Measurements from ENCODE around the gene HMCN2.

The HMCN2 gene

DNA sequence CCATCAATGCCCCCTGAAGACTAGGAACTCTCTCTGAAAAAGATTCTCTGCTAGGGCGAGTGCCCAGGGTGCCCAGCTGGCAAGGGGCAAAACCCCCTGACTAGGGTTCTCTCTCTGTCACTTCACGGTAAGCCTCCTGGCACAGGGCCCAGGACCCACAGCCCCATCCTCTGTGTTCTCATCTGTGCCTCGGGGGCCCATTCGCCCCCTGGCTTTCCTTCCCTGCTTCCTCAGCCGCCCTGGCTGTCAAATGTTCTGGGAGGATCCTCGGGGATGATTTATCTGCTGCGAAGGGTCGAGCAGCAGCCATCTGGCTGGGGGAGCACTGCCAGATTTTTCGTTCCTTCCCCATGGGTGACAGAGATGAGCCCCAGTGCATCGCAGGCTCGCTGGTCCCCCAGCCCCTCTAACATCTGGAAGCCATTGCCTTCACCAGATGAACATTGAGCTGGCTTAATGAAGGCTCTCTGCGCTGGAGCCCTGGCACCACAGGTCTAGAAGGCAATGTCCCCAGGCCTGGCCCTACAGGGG is 24.2 kb downstream of the HMCN2 start:
- TF ChIP-seq, protein P1, sequence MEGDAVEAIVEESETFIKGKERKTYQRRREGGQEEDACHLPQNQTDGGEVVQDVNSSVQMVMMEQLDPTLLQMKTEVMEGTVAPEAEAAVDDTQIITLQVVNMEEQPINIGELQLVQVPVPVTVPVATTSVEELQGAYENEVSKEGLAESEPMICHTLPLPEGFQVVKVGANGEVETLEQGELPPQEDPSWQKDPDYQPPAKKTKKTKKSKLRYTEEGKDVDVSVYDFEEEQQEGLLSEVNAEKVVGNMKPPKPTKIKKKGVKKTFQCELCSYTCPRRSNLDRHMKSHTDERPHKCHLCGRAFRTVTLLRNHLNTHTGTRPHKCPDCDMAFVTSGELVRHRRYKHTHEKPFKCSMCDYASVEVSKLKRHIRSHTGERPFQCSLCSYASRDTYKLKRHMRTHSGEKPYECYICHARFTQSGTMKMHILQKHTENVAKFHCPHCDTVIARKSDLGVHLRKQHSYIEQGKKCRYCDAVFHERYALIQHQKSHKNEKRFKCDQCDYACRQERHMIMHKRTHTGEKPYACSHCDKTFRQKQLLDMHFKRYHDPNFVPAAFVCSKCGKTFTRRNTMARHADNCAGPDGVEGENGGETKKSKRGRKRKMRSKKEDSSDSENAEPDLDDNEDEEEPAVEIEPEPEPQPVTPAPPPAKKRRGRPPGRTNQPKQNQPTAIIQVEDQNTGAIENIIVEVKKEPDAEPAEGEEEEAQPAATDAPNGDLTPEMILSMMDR (IDR thresholded peaks at IDR 0.05; ENCODE audit: low read depth, low read length, missing control alignments): no peak

GRCh38 chr9:130290291-130291181 is 25.0 kb downstream of the HMCN2 start:
- TF ChIP-seq, protein P1 (IDR thresholded peaks at IDR 0.05; ENCODE audit: low read depth, low read length, missing control alignments): no peak
- H3K4me3 ChIP-seq (replicated peaks; ENCODE audit: low read depth, low read length): no peak overlapping the region
- no peak for DNase-seq (ENCODE audit: extremely low read depth, low read depth)

More for the DNA sequence above, 24.2 kb downstream of the HMCN2 start:
- no peak for DNase-seq (ENCODE audit: extremely low read depth, low read depth)
- no peak overlapping the region for H3K4me3 ChIP-seq (replicated peaks; ENCODE audit: low read depth, low read length)

GRCh38 chr9:130291474-130291873 is 25.9 kb downstream of the HMCN2 start:
- no peak for DNase-seq (ENCODE audit: extremely low read depth, low read depth)
- TF ChIP-seq, protein P1 (IDR thresholded peaks at IDR 0.05; ENCODE audit: low read depth, low read length, missing control alignments): no peak
- H3K4me3 ChIP-seq (replicated peaks; ENCODE audit: low read depth, low read length): no peak overlapping the region

DNA sequence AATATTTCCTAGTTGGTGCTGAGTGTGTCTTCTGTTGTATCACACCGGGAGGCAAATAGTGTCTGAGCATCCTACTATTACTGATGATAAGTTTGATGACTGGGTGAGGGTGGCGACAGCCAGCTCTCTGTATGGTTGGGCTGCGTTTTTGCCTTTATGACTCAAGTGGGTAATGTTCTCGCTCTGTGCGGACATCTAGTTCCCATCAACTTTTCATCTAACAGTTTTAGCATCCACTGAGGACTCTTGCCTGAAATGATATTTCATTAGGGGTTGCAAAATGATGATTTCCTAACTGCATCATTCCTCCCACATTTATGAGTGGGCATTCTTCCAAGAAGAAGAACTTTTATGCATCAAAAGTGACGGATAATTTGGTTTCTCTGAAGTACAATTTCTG is 26.5 kb downstream of the HMCN2 start:
- TF ChIP-seq, protein P1 (IDR thresholded peaks at IDR 0.05; ENCODE audit: low read depth, low read length, missing control alignments): no peak
- no peak for DNase-seq (ENCODE audit: extremely low read depth, low read depth)
- no peak overlapping the region for H3K4me3 ChIP-seq (replicated peaks; ENCODE audit: low read depth, low read length)

- DNase-seq (ENCODE audit: extremely low read depth, low read depth): no peak
- TF ChIP-seq, protein P1 (IDR thresholded peaks at IDR 0.05; ENCODE audit: low read depth, low read length, missing control alignments): no peak
- no peak overlapping the region for H3K4me3 ChIP-seq (replicated peaks; ENCODE audit: low read depth, low read length)
Measured at GRCh38 chr9:130294664-130295063, 29.1 kb downstream of the HMCN2 start.

DNA sequence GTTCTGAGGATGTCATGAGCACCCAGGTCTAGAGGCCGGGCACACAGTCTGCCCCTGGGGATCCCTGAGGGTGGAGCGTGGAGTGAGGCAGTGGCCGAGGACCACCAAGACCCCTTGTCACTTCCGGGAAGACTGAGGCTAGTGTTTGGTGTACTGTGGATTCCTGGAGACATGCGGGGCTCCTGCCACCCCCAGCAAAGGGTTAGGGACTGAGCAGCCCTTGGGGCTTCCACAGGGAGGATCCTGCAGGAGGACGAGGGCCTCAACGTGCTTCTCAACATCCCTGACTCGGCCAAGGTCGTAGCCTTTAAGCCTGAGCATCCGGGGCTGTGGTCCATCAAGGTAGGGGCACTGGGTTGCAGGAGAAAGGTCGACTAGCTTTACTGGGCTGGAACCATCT is 29.9 kb downstream of the HMCN2 start:
- H3K4me3 ChIP-seq (replicated peaks; ENCODE audit: low read depth, low read length): no peak overlapping the region
- TF ChIP-seq, protein P1 (IDR thresholded peaks at IDR 0.05; ENCODE audit: low read depth, low read length, missing control alignments): no peak
- no peak for DNase-seq (ENCODE audit: extremely low read depth, low read depth)

Data from HFF-Myc (cell line).